Dedifferentiated amniotic fluid mesenchymal stem cell (primary cell): ENCODE measurements around the gene CNTN4.

Experiments used
- DNase-seq: peaks from one replicate; pipeline ENCODE4 v3.0.0-alpha.2; 2016; ENCODE audit errors: extremely low spot score

Gene CNTN4

DNA sequence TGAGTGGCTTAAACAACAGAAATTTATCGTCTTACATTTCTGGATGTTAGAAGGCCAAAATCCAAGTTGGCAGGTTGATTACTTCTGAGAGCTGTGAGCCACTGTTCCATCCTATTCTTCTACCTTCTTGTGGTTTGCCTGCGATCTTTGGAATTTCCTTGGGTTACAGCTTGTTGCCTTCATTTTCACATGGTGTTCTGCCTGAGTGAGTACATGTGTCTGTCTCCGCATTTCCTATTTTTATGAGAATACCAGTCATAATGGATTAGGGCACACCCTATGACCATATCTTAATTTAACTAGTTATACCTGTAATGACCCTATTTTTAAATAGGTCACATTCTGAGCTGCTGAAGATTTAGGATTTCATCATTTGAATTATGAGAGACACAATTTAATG is 294.3 kb downstream of the CNTN4 start:
- no peak for DNase-seq

DNA sequence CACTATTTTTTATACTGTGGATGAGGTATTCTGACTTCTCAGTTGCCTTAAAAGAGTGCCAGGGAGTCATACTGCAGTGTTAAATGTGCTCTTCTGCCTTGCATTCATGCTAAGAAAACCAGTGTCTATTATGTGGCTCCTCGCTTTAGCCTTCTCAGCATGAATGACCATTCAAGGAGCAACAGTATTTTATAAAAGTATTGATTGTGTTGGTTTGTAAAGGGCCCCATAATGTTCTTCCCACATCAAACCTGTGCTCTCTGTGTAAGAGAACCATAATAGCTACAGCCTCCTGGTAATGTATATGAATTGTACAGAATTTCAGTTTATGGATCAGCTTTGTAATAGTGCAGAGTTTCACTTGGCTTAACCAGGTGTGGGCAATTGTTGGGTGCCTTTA is 316.4 kb downstream of the CNTN4 start:
- no peak for DNase-seq

DNA sequence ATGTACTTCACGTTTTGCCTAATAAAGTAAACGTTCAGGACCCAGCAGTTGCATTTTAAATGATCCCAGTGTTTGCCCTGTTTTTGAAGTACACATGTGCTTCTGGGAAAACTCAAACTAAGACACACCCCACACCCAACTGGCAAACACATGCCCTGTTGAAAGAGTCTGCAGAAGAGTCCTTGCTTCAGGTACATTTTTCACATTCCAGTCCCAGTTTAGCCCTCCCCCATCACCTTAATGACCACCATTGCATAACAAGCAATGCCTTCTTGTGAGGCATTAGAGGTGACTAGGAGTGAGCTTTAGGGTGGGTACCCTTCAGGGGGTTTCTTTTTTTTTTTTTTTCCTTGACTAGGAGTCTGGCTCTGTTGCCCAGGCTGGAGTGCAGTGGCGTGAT is 322.3 kb downstream of the CNTN4 start:
- DNase-seq = no peak

DNA sequence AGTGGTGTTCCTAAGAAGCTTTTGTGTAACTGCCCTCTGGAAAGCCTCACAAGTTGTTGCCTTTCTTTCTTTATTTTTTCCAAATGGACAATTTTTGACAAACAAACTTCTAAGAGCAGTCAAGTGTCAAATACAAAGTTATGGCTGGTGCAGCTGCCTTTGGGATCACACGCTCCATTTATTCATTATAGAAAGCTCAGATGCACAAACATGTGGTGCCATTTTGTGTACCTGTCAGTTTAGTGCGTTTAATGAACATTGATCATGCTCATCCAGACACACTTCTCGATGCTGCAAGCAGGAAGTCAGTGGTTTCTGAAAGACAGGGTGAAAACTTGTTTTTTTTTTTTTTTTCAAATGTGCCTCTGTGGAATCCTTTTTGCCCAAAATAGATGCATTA is 324.5 kb downstream of the CNTN4 start:
- DNase-seq = no peak

DNA sequence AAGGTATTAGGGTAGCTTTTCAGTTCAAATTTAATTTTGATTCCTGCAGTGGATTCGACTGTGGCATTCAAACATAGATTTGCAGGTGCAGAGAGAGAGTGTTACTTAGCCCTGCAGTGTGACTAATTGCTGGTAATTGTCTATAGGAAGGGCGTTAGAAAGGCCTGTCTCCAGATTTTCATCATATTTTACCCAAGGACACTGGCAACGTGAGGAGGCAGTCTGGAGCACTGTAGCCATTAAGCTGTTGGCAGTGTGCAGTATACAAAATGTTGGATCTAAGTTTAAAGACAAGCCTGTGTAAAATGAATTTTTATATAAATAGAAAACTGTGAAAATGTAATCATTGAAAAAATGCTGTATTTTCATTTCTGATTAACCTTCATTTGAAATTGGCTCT is 342.9 kb downstream of the CNTN4 start:
- no peak for DNase-seq

DNA sequence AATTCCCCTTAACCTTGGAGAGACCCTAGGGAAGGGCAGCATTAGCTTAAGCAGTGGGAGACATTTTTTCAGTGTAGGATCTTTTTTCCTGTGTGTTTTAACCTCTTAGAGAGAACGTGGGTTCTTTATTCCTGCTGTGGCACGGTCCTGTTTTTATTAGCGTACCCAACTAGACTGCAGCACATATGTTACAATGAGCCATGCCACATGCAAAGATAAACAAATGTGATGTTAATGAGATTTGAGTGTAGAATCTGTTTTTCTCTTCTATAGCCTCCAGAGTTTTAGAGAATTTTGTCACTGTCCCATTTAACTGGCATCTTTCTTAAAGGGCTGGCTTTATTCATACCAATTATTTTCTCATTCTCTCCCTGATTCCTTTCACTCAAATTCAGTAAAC is 347.5 kb downstream of the CNTN4 start:
- DNase-seq = no peak

DNA sequence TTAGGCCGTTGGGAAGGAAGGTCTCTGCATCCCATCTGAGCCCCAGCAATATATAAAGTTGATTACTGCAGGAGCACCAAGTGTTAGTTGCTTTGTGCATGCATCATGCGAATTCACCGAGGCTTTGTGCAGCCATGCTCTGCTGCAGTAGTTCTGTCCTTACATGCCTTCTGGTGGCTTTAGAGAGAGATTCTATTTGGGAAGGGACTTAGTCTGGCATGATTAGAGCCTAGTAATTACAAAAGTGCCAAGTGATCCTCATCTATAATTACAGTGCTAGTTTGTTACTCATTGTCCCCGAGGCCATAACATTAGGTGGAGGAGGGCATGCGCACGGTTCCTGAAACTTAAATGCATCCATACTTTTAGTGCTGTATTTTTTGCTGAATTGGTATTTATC is 353.6 kb downstream of the CNTN4 start:
- DNase-seq = no peak

DNA sequence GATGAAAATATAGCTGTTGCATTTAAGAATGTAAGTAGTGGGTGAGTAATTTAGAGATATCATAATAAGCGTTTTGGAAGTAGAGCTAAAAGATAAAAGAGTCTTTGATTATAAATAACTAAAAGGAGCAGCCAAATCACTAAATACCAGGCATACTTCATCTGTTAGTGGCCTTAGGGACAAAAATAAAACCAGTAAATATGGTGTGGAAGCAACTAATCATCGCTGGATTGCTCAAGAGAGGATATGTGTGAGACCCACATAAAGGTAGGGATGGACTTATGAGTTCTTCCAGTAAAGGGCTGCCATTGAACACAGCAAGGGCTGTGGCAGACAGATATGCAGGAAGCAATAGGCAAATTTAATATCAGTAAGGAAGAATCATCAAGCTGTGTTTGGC is 356.2 kb downstream of the CNTN4 start:
- DNase-seq = no peak

DNA sequence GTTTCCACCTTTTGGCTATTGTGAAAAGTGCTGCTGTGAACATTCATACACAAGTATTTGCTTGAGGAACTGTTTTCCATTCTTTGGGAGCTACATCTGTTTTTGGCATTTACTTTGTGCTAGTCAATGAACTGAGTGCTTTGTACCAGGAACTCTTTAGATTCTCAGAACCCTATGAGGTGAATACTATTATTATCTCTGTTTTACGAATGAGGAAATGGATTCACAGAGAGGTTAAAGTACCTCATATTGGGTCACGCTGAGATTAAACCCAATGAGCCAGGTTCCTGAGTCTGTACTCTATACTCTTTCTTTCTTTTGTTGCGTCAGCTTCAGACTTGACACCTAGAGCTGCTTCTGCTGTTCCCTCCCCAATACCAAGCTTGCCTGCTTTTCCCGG is 358.1 kb downstream of the CNTN4 start:
- DNase-seq = no peak

DNA sequence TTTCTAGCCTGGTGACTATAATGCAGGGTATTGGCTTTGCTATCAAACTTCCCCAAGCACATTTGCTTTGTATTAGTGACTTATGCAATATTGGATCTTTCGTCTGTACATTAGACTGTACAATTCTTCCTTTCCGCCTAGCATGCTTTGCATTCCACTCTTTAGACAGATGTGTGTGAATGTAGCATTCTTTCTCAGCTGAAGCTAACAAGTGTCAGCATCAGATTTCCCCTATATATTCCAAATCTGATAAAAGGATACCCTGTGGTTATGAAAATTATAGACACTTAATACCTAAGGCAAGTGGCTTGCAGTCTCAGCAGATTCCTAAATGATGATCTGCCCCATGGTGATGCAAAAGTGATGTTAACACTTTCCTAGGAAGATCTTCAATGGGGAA is 360.1 kb downstream of the CNTN4 start:
- no peak for DNase-seq

DNA sequence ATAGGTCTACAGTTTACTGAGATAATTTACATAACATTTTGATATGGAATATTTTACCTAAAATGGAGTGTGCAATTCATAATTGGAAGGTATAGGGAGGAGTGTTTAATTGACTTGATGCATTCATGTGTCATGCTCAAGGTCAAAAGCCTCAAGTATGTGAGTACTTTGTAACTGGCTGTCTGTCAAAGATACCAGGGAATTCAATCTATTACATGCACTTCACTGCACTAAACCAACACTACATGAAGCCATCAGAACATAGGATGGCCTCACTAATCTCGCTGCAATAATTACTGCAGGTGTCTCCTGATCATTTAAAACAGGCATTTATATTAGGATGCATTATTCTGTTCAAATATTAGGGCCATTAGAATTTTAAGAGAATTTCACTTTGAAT is 367.2 kb downstream of the CNTN4 start:
- no peak for DNase-seq

DNA sequence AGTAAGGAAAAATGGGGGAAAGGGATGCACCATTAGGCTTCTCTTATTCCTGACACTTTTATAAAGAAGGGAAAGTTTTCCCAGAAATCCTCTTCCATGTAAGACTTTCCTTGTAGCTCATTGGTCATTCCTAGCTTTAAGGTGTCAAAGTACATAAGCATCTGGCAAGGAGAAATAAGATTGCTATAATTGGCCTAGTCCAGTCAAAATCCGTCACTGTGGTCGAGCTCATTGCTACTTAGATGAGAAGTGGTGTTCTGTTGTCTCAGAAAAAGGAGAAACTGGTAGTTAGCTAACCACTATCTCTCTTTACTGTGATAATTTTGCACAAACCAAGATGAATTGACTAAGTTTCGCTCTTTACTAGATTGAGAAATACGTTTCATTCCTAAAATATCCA is 370.1 kb downstream of the CNTN4 start:
- no peak for DNase-seq

DNA sequence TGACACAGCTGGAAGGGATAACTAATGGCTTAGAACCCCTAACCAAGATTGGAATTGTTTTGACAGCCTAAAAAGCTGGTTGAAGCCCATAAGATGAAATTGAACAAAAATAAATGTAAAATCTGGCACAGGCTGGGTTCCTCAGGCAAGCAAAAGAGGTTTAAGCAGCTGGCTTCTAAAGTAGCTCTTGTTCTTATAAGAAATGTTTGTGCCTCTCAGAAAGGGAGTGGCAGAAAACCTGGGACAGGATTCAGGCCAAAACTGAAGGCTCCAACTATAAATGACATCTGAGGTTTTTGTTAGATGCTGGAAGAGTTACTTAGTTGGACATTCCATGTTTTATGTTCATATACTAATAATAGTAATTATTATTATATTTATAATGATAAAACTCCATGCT is 378.3 kb downstream of the CNTN4 start:
- DNase-seq = no peak

DNA sequence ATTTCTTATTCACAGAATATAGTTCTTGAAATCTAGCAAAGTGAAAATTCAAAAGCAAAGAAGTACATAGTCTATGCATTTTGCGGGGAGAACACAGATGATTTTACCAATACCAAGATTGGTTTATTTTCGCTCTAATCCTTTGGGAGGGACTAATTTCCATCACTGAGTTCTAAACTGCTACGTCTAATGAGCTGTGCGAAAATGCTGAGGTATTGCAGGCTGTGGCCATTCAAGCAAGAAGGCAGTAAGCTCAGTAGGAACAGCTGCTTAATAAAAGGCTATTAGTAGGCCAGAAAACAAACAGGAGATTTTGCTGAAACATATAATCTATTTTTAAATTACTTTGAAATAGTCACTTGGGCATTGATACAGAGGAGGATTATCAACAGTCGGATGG is 379.0 kb downstream of the CNTN4 start:
- DNase-seq = no peak

DNA sequence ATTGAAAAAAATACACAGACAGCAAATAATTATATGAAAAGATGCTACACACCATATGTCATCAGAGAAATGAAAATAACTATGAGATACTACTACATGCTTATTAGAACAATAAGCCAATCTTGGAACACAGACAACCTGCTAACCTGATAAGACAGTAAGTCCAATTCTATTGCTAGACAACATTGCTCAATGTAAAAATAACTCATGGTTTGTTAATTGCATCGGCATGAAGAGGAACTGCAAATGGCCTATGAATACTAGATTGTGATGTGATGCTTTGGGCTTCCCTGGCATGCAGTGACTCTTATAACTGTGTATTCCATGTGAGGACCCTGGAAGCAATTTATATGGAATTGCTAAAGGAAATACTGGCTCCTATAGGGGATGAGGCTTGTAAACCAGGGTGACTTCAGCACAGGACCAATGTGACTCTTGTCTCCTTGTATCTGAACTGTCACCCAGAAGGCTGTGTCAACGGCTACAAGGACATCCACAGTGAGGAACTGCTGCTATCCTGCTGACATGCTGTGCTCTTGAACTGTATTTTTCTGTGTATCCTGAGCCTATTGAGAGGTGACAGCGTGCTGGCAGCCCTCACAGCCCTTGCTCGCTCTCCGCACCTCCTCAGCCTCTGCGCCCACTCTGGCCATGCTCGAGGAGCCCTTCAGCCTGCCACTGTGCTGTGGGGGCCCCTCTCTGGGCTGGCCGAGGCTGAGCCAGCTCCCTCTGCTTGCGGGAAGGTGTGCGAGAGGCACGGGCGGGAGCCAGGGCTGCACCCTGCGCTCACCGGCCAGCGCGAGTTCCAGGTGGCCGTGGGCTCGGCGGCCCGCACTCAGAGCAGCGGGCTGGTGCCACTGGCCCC is 385.7 kb downstream of the CNTN4 start:
- no peak for DNase-seq

DNA sequence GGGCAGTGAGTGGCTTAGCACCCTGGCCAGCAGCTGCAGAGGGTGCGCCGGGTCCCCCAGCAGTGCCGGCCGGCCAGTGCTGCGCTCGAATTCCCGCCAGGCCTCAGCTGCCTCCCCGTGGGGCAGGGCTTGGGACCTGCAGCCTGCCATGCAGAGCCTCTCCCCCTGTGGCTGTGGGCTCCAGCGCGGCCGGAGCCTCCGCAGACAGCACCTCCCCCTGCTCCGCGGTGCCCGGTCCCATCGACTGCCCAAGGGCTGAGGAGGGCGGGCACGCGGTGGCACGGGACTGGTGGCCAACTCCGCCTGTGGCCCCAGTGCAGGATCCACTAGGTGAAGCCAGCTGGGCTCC is 386.3 kb downstream of the CNTN4 start:
- DNase-seq = no peak

DNA sequence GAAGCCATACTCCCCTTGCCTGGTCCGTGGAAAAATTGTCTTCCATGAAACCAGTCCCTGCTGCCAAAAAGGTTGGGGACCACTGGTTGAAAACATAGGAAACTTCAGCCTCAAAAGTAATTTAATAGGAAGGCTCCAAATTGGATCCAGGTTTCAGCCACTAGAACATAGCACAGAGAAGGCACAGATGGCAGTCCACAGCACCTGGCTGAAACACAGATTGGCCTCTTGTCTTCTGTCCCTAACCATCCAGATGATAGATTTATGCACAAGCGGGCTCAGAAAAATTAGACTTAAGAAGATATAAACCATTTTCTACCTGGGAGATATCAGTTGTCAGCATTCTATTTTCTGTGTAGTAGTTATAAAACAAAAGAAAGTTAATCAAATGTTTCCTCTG is 397.1 kb downstream of the CNTN4 start:
- no peak for DNase-seq

DNA sequence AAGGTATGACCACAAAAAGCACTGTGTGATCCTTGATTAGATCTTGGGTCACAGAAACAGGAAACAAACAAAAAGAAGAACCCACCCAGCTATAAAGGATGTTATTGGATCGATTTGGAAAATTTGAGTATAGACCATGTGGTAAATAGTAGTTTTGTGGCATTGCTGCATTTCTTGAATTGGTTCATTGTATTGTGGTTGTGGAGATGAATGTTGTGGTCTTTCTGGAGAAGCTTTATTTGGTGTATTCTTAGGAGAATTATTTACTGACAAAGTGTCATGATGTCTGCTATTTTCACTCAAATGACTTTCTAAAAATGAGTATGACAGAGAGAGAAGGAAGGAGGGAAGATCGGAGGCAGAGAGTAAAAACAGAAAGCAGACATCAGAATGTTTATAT is 406.2 kb downstream of the CNTN4 start:
- no peak for DNase-seq

DNA sequence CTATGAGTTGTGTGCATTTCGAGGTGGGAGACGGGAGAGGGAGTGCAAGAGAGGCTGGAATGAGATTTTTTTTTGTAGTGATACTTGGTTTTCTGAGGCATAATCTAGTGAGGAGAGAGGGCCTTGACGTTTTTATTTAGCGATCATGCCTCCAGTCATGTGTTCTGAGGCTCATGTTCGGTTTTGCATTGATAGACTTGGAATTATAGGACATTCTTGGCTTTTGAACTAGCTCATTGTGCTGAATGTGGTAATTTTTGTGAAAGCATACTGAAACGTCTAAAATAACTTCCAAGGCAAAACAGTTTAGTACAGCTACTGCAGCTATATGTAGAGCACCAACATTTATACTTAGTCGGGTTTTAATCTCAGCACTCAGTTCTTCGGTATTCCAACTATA is 408.1 kb downstream of the CNTN4 start:
- DNase-seq = no peak

DNA sequence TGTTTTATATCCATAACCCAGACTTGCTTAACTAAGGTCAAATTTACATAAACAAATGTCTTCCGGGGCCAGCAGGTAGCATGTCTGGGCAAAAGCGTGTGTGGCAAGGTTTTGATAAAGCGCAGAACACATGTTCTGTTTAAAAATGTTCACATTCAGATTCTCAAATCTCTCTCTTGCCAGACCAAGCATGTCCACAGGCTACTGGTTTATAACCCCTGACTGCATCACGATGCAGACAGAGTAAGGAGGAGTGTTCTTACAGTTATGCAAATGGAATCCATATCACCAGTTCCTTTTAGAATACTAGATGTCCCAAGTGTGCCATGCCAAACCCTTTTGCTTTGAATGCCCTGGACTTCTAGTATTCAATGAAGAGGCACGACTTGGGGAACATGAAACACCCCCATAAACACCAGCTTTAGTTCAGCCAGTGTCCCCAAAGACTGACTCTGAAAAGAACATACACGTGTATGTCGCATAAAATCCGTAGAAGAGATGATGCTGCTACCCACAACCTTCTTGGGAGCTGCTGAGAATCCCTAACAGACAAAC is 412.0 kb downstream of the CNTN4 start:
- DNase-seq = no peak

DNA sequence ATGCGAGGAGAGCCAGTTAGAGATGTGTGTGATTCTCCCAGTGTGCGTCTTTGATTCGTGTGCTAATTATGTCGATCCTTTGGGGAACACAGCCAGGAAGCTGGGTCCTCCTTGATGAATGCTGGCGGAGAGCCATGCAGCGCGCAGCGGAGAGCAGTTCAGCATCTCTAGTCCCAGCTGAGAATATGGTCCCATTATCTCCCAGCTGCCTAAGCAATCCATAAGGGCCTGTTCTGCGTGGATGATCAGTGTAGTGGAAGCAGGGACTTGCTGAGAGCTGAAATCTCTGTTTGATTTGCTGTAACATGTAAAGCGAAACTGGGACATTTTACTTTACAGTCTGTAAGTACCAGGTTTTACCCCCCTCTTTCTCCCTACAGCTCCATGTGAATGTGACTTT is 412.7 kb downstream of the CNTN4 start:
- DNase-seq = no peak

DNA sequence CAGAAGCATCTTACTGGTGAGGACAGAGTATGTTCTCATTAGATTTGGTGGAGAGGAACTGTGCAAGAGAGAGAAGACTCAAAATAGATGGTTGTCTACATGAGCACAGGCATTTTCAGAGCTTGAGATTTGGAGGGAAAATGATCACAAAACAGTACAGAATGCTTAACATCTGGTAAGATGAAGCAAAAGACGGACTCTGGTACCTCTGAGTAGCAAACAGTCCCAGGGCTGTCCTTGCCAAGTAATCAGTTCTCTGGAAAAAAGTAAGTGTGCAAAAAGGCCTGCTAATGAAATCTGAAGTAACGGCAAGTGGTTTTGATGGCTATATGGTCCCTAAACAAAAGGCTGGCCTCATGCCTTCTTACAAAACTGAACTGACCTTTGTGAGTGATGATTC is 414.2 kb downstream of the CNTN4 start:
- DNase-seq = no peak

DNA sequence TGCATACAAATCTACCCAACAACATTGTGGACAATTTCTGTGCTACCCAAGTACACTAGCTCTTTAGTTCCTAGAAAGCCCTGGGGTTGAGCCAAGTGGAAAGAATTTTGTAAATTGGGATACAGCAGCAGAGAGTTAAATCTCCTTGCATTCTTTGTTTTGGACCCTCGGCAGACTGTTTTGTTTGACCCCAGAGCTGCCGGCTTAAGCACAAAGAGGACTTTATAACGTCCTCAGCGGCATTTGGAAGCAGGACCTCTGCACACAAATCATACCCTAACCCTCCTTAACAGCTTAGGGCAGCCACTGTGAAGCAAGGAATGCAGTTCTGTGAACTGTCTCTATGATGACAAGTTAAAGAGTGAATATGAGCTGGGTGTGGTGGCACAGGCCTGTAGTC is 415.3 kb downstream of the CNTN4 start:
- no peak for DNase-seq
